ENCODE data around the gene MYO7A. TPM values are rescaled to one million over a fixed set of nuclear protein-coding genes. Genes with fewer than 3 reads are reported as not detected.
A peak's percentile ranks its signal among the peaks of the same experiment; 100 is the strongest.

Gene MYO7A
- total RNA-seq, 1 donor from 2014 or later: 0.47 TPM

DNA sequence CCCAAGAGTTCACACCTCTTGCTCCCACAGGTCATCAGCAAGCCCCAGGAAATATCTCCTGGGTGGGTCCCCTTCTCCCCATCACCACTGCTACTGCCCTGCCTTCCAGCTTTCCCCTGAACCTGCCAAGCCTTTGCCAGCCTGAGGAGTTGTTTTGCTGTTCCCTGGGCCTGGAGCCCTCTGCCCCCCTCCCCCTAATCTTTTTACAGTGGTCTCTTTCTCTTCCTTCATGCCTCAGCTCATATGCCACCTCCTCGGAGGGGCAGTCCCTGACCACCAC lies 18.9 kb downstream of the MYO7A start:
- DNase-seq: no peak

DNA sequence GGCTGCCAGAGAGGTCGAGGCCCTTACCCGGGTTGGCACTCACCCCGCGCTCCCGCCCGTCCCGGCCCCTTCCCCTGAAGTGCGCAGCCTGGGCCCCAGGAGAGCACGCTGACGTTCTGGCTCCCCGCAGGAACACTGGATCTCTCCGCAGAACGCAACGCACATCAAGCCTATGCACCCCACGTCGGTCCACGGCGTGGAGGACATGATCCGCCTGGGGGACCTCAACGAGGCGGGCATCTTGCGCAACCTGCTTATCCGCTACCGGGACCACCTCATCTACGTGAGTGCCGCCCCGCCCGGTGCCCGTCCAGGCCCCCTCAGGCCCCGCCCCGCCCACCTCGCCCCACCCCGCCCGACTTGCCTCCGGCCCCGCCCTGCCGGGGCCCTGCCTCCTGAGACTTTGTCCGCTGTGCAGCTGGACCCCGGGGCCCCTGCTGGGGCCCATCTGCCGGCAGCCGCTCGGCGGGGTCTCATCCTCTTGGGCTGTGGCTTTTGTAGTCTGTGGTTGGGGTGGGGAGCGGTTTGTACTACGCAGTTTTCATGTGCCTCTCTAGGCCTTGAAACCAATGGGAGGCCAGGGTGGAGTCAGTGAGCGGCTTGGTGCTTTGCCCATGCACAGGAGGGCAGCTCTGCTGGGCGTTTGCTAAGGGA lies 19.7 kb downstream of the MYO7A start:
- no peak for DNase-seq

DNA sequence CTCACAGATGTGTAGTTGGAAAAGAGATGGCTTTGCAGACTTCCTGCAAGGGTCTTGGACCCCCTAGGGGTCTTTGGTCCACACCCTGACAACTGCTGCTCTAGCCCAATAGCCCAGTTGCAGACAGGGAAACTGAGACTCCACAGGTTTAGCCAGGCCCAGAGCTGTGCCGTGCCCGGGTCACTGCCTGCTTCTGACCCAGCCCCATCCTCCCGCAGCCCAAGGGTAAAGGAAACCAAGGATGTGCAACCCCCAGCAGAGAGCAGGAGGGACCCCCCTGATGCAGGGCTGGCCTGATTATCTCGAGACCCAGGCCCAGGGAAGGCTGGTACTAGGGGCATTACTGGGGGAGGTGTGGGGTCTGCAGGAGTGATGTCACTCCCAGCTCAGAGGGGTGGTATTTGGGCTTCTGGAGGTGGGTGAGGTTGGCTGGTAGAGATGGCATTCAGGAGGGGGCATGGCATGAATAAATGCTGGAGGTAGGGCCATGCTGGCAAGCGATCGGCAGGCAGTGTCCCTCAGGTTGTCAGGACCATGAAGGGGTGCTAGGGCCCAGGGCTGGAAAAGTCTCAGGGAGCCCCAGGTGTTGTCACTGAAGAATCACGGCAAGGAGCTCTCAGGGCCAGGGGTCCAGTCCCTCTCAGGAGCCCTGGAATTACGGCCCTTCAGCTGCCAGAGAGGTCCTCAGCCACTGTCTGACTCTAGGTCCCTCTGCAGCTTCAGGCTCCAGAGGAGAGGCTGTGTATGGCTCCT lies 21.1 kb downstream of the MYO7A start:
- no peak for DNase-seq

DNA sequence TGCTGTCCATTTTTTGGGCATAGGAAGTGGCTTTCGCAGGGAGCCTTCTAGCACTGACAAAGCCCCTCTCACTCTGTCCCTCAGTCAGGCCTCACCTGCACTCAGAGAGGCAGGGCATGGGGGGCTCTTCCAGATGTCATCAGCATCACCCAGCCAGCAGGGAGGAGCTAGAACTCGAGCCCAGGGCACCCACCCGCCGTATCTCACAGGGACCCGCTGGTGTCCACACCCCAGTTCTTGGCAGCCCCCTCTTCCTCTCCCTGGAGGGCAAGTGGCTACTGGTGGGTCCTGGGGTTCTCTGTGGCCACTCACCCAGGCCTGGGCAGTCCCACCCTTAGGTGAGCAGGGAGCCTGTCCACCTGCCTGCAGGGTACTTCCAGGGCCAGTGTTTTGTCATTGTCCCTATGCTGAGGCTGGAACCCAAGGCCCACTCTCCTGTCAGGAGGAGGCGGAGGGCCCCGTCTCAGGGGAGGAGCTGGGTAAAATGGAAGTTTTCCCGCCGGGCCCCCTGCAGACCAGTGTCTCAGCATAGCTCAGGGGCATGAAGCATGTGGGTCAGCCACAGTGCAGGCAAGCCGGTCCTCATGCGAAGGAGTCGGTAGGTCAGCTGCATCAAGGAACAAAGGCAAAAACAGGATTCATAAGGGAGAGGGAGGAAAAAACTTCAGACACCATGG lies 21.8 kb downstream of the MYO7A start:
- no peak for DNase-seq

DNA sequence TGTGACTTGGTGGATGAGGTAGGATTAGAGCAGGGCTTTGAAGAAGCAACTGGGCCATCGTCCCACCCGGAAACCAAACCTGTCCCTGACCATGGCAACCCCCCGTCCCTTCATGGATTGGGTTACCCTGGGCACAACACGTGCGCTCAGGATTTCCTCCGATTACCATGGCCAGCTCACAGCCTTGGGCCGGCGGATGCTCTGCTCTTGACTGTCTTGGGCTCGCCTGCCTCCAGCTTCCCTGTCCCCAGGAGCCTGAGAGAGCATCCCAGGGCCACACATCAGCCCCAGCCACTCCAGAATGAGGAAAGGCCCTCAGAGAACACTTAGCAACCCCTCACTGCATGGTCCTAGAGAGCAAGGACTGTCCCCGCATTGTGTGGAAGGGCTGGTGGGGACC lies 22.8 kb downstream of the MYO7A start:
- no peak for DNase-seq

DNA sequence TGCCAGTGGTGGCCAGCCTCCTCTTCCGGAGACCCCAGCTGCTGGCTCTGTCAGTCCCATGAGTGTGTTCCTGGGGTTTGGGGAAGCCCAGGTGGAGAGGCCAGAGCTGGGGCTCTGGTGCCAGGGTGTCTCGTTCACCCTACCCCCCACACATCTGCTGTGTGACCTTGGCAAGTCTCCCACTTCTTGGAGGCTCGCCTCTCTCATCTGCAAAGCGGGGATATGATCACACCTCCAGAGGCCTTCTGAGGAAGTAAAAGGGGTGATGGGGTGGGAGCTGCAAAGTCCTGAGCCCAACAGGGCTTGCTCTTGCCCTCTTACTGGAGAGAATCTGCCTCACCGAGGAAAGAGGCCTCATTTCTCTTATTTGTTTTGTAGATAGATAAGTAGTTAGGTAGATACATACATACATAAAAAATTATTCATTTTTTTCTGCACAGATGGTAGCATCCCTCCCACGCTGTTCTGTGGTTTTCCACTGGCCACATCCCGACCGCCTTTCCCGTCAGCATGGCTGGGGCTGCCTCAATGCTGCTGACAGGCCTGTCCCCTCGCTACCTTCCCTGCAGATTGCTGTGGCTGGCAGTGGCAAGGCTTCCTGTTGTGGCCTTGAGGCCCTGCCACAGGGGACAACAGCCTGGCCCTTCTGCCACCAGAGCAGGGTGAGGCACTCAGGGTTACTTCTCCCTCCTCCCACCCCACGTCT lies 23.9 kb downstream of the MYO7A start:
- peak; percentile 62 for DNase-seq

DNA sequence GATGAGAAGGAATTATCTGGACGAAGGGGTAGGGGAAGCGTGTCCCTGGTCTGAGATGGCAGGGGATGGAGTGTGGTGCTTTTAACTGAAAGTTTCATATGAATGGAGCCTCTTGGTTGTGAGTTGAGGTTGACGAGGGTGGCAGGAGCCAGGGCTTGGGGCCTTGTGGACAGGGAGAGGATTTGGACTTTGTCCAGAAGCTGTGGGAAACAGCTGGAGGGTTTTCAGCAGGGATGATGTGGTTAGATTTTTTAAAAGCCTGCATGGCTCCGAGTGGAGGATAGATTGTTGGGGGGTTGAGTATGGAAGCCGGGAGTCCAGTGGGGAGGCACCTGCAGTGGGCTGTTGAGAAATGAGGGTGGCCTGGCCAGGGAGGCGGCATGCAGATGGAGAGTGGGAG lies 24.8 kb downstream of the MYO7A start:
- no peak for DNase-seq

DNA sequence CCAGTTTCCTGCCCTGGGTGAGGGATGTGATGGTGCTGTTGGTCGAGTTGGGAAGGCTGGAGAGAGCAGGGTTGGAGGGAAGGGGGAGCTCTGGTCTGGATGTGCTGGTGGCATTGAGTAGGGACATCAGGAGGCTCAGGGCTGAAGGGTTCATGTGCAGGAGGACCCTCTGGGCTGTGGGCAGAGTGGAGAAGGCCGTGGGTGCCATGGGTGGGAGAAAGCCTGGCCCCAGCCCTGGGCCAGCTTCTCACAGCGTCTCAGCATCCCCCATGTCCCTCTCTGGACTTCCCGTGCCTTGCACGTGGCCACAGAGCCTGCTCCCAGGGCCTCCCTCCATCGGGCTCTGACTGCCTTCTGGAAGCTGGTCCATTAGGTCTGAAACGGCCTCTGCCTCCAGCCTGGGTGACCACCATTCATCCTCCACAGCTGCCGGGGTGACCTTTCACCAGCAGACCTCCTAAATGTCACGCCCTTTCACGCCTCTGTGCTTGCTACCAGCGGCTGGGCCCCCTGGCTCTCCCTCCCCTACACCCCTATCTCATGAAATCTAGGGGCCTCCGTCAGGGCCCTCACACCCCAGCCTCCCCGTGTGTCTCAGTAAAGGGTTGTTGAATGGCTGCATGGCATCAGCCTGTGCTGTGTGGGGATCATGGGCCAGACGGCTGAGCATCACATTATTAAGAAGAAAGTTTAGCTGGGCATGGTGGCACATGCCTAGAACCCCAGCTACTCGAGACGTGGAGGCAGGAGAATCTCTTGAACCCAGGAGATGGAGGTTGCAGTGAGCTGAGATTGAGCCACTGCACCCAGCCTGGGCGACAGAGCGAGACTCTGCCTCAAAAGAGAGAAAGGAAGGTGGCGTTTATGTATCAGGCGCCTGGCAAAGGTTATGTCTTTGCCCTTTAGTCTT lies 25.5 kb downstream of the MYO7A start:
- no peak for DNase-seq

DNA sequence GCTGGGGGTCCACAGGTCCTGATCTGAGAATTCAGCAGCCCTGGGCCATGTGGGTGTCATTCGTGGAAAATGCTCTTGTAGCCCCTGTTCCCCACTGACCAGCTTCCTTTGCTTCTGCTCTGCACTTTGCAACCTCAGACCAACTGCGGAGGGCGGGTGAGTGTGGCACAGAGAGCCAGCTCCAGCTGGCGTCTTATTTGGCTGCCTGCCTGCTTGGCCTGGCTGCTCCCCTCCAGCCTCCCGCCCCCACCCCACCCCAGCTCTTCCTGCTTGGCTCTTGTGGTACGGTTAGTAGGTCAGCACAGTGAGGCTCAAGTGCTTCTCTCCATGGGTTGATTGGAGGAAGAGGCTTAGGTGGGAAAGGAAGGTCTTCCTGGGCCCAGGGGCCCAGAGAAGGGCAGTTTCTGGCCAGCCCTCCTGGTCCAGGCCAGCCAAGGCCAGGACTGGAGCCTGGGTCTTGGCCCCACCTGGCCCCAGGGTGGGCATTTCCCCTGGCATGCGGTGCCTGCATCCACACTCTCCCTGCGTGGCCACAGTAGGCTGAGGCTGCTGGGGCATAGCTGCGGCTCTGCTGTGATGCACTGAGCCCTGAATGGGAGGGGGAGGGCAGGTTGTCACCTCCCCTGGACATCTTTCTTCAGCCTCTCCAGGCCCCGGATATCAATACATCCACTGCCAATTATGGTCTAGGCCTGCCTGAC lies 26.5 kb downstream of the MYO7A start:
- DNase-seq: peak; percentile 31

DNA sequence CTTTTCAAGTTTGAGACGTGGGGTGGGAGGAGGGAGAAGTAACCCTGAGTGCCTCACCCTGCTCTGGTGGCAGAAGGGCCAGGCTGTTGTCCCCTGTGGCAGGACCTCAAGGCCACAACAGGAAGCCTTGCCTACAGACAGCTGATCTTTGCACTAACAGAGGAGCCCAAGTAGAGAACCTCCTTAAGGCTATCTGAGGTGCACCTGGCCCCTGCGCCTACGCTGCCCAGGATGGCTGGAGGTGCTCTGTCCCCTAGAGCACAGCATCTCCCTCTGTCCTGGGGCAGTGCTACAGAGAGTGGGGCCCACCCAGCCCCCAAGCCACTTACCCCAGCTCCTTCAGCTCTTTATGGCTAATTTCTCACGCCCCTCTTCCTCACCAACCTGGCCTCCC lies 27.0 kb downstream of the MYO7A start:
- no peak for DNase-seq

DNA sequence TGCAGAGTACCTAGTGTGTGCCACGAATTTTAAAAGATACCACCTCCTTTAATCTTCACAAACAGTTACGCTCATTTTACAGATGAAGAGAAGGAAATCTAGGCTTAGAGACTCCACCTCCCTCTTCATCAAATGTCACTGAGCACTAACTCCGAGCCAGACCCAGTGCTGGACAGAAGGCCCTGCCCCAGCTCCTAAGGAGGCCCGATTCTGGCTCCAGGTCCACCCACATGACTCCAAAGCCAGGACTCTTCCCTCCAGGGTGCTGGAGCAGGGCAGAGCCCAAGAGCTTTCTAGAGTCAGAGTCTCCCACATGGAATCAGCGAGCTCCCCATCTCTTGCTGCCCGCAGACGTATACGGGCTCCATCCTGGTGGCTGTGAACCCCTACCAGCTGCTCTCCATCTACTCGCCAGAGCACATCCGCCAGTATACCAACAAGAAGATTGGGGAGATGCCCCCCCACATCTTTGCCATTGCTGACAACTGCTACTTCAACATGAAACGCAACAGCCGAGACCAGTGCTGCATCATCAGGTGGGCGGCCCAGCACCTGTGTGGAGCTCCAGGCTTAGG lies 27.6 kb downstream of the MYO7A start:
- no peak for DNase-seq

DNA sequence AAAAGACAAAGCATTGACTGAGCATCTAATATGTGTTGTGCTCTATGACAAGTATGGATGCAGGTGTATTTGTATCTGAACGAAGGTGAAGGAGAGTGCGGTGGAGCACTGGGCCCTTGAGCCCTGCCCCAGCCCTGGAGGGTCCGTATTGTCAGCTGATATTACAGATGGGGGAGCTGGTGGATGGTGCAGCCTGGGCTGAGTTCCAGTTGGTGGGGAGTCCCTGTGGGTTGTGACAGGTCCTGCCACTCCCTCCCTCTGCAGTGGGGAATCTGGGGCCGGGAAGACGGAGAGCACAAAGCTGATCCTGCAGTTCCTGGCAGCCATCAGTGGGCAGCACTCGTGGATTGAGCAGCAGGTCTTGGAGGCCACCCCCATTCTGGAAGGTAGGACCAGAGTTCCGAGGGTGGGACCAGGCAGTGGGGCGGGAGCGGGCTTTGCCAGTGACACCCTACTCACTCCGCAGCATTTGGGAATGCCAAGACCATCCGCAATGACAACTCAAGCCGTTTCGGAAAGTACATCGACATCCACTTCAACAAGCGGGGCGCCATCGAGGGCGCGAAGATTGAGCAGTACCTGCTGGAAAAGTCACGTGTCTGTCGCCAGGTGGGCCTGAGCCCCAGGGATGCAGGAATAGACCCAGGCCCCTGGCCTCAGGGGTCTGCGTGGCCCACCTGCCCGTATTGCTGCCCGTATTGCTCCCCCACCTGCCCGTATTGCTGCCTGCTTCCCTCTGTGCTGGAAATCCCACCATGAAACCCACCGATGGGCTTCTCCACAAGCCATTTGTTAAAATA lies 28.6 kb downstream of the MYO7A start:
- DNase-seq: no peak

DNA sequence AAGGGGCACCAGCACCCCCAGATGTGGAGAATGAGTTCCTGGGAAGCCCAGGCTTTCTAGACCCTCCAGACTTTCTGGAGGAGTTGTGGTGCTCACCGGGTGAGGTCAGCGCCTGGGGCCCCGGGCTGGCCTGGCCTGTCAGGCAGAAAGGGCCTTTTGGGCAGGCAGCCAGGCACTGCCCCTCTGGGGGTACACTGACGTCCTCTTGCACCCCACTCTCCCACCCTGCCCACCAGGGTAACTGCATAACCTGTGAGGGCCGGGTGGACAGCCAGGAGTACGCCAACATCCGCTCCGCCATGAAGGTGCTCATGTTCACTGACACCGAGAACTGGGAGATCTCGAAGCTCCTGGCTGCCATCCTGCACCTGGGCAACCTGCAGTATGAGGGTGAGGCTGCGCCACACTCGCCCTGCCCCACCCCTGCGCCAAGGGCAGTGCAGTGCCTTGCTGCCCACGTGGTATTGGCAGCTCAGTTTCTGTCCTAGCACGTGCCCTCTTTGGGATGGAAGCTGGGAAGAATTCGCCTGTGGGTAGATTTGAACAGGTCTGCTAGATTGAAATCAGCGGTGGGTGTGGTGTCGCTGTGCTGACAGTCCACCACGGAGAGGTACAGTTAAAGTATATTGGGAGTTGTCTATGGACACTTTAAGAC lies 30.1 kb downstream of the MYO7A start:
- DNase-seq: no peak

DNA sequence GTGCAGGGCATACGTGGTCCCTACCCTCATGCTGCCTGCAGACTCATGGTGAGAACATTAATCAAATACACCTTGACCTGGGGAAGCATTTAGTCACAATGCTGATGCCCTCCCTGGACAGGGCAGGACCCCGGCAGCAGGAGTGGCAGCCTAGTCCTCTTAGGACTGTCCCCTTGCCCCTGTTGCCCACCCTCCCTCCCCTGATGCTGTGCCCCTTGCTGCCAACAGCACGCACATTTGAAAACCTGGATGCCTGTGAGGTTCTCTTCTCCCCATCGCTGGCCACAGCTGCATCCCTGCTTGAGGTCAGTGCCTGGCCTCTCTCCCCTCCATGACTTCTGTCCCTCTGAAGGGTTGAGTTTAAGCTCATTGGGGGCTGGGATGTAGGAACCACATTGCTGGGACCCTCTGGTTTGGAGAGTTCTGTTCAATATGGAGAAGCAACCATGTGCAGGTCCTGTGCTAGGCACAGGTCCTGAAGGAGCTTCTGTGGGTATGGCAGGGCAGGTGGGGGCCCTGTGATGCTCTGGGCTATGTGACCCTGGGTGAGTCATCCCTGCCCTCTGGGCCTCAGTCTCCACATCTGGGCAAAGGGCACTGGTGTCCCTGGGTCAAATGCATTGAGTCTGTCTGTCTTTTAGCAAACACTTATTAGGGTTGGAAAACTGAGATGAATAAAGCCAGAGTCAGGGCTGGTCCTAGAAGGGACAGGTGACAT lies 31.3 kb downstream of the MYO7A start:
- DNase-seq: no peak

DNA sequence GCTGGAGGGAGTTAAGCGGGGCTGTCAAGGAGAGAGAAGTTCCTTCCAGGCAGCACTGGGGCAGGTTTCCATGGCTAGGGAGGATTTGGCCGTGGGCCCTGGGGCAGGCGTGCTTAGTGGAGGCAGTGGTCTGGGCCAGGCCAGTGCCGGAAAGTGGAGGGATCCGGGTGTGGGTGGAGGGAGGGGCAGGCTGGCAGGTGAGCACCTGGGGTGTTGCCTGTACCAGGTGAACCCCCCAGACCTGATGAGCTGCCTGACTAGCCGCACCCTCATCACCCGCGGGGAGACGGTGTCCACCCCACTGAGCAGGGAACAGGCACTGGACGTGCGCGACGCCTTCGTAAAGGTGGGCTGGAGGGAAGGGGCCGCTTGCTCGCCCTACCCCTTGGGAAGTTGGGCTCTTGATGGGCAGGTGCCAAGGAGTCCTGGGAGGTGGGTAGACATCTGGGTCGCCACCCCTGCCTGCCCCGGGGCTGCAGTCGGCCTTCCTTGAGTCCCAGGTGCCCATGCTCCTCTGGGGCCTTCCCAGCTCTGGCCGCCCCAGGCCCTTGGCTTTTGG lies 32.0 kb downstream of the MYO7A start:
- no peak for DNase-seq

DNA sequence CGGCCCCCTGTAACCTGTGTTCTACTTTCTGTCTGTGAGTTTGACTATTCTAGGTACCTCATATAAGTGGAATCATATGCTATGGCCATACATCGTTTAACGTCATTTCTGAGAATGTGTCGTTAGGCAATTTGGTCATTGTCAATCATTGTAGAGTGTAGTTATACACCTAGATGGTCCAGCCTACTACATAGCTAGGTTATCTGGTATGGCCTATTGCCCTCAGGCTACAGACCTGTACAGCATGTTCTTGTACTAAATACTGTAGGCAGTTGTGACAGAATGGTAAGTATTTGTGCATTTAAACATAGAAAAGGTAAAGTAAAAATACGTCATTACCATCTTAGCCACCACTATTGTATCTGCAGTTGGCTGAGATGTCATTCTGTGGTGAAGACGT lies 35.2 kb downstream of the MYO7A start:
- no peak for DNase-seq

DNA sequence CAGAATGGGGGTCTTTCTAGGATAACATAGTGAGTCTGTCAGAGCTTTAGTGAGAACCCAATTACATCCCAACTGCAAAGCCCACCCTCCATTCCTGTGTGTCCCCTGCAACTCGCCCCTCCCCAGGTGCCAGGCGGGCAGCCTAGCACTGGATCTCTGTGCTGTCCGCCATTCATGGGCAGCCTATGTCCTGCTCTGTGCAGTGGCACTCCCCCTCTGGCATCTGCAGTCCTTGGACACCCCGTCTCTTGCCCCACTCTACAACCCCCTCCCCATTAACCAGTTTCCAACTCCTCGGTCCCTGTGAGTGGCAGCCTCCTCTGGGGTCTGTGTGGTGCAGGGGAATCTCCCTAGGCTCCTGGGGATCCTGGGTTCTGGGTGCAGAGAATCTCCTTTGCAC lies 37.0 kb downstream of the MYO7A start:
- no peak for DNase-seq

DNA sequence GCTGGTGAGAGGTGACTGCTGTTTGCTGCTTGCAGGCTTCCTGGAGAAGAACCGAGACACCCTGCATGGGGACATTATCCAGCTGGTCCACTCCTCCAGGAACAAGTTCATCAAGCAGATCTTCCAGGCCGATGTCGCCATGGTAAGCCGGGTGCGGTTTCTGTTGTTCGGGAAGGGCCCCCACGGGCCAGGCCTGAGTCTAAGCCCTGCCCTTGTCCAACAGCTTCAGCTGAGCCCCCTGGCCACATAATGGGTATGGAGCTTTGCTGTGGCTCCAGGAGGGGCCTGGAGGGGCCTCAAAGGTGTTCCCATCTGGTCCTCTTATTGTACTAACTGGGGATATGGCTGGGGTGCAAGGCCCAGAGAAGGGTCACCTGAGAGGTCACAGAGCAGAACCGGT lies 38.0 kb downstream of the MYO7A start:
- DNase-seq: no peak
